ENCODE measurements around the gene CEBPZOS. TPM values are rescaled to one million over a fixed set of nuclear protein-coding genes. Genes with fewer than 3 reads are reported as not detected.
A peak's percentile ranks its signal among the peaks of the same experiment; 100 is the strongest.

Gene CEBPZOS
- total and polyA plus RNA-seq, 2 donors (not counting 1 experiment from before 2014, with no cell fraction given), result 16.8 to 50.0 TPM

DNA sequence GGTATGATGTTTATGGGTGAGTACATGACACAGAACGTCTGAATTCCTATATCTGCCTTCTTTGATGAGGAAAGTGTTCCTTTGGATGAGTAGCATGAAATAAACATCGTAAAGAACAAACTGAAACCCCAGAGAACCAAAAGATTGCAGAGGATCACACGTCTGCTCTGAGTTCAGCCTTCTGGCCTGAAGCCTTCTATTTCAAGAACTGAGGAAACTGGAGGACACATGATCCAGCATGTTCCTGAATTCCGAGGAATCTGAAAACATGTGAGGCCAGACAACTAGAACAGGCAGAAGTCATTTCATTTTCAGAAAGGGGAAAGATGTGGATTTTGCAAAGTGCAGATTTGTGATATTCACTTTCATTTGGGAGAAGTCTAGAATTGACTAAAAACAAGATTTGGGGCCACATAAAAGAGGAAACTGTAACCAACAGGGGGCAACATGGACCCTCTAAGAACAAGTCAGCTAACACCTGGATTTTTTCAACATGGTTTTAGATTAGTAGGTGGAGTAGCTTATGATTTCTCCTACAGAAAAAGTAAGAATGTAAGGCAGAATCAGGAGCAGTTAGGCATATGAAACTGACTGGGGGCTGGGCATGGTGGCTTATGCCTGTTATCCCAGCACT is 16.2 kb upstream of the CEBPZOS start:
- H3K4me2 ChIP-seq (ENCODE audit: extremely low read depth, insufficient read depth, low read length), result no peak overlapping the region
- no peak for DNase-seq (ENCODE audit: low read depth in 2 of 2)
- TF ChIP-seq, protein P1, sequence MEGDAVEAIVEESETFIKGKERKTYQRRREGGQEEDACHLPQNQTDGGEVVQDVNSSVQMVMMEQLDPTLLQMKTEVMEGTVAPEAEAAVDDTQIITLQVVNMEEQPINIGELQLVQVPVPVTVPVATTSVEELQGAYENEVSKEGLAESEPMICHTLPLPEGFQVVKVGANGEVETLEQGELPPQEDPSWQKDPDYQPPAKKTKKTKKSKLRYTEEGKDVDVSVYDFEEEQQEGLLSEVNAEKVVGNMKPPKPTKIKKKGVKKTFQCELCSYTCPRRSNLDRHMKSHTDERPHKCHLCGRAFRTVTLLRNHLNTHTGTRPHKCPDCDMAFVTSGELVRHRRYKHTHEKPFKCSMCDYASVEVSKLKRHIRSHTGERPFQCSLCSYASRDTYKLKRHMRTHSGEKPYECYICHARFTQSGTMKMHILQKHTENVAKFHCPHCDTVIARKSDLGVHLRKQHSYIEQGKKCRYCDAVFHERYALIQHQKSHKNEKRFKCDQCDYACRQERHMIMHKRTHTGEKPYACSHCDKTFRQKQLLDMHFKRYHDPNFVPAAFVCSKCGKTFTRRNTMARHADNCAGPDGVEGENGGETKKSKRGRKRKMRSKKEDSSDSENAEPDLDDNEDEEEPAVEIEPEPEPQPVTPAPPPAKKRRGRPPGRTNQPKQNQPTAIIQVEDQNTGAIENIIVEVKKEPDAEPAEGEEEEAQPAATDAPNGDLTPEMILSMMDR (conservative IDR thresholded peaks at IDR 0.05 in 1 of 2, IDR thresholded peaks at IDR 0.05 in 1 of 2; ENCODE audit: low read depth in 1 of 2, low read length in 2 of 2), result no peak
- no peak for TF ChIP-seq EZH2 (IDR thresholded peaks at IDR 0.05; ENCODE audit: low read length, missing control alignments)
- H3K79me2 ChIP-seq (ENCODE audit: control insufficient read depth, insufficient read depth, low read length), result no peaks in the 10 kb centered on the region
- H3K4me3 ChIP-seq (replicated peaks in 1 of 4; ENCODE audit: control extremely low read depth in 1 of 4, insufficient read depth in 1 of 4, low read depth in 3 of 4, low read length in 4 of 4), result no peak overlapping the region
- H3K9ac ChIP-seq (ENCODE audit: insufficient read depth, low read length), result no peak overlapping the region
- H3K36me3 ChIP-seq (ENCODE audit: control insufficient read depth, insufficient read depth, low read length), result no peaks in the 10 kb centered on the region
- no peak overlapping the region for H3K27ac ChIP-seq (ENCODE audit: insufficient read depth, low read length)
- no peaks in the 10 kb centered on the region for H3K9me3 ChIP-seq (ENCODE audit: control insufficient read depth, insufficient read depth, low read depth, low read length)
- H3K27me3 ChIP-seq (ENCODE audit: control insufficient read depth, insufficient read depth, low read length), result no peaks in the 10 kb centered on the region
- H2AFZ ChIP-seq (ENCODE audit: low read length), result no peak overlapping the region
- peaks cover 2% of the 10 kb centered on the region for H3K4me1 ChIP-seq (ENCODE audit: control insufficient read depth, extremely low read depth, insufficient read depth, low read length)
- no peaks in the 10 kb centered on the region for H4K20me1 ChIP-seq (ENCODE audit: control insufficient read depth, extremely low read depth, insufficient read depth, low read length)

DNA sequence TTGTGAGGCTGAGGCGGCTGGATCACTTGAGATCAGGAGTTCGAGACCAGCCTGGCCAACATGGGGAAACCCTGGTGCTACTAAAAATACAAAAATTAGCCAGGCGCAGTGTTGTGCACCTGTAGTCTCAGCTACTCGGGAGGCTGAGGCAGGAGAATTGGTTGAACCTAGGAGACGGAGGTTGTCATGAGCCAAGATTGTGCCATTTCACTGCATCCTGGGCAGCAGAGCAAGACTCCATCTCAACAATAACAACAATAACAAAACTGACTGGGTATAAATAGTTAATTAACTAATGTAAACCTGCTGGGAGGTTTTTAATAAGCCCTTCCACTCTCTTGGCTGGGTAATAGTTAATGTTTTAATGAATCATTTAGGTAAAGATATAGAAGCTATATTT is 15.7 kb upstream of the CEBPZOS start:
- no peak for DNase-seq (ENCODE audit: low read depth in 2 of 2)
- H3K4me1 ChIP-seq (ENCODE audit: control insufficient read depth, extremely low read depth, insufficient read depth, low read length), result peaks cover 2% of the 10 kb centered on the region
- no peak overlapping the region for H3K4me3 ChIP-seq (replicated peaks in 1 of 4; ENCODE audit: control extremely low read depth in 1 of 4, insufficient read depth in 1 of 4, low read depth in 3 of 4, low read length in 4 of 4)
- no peak for TF ChIP-seq EZH2 (IDR thresholded peaks at IDR 0.05; ENCODE audit: low read length, missing control alignments)
- TF ChIP-seq, protein P1 (conservative IDR thresholded peaks at IDR 0.05 in 1 of 2, IDR thresholded peaks at IDR 0.05 in 1 of 2; ENCODE audit: low read depth in 1 of 2, low read length in 2 of 2), result no peak
- H3K4me2 ChIP-seq (ENCODE audit: extremely low read depth, insufficient read depth, low read length), result no peak overlapping the region
- H3K79me2 ChIP-seq (ENCODE audit: control insufficient read depth, insufficient read depth, low read length), result no peaks in the 10 kb centered on the region
- H3K9me3 ChIP-seq (ENCODE audit: control insufficient read depth, insufficient read depth, low read depth, low read length), result no peaks in the 10 kb centered on the region
- no peaks in the 10 kb centered on the region for H3K36me3 ChIP-seq (ENCODE audit: control insufficient read depth, insufficient read depth, low read length)
- H3K27ac ChIP-seq (ENCODE audit: insufficient read depth, low read length), result no peak overlapping the region
- H3K9ac ChIP-seq (ENCODE audit: insufficient read depth, low read length), result no peak overlapping the region
- H4K20me1 ChIP-seq (ENCODE audit: control insufficient read depth, extremely low read depth, insufficient read depth, low read length), result no peaks in the 10 kb centered on the region
- H3K27me3 ChIP-seq (ENCODE audit: control insufficient read depth, insufficient read depth, low read length), result no peaks in the 10 kb centered on the region
- no peak overlapping the region for H2AFZ ChIP-seq (ENCODE audit: low read length)

DNA sequence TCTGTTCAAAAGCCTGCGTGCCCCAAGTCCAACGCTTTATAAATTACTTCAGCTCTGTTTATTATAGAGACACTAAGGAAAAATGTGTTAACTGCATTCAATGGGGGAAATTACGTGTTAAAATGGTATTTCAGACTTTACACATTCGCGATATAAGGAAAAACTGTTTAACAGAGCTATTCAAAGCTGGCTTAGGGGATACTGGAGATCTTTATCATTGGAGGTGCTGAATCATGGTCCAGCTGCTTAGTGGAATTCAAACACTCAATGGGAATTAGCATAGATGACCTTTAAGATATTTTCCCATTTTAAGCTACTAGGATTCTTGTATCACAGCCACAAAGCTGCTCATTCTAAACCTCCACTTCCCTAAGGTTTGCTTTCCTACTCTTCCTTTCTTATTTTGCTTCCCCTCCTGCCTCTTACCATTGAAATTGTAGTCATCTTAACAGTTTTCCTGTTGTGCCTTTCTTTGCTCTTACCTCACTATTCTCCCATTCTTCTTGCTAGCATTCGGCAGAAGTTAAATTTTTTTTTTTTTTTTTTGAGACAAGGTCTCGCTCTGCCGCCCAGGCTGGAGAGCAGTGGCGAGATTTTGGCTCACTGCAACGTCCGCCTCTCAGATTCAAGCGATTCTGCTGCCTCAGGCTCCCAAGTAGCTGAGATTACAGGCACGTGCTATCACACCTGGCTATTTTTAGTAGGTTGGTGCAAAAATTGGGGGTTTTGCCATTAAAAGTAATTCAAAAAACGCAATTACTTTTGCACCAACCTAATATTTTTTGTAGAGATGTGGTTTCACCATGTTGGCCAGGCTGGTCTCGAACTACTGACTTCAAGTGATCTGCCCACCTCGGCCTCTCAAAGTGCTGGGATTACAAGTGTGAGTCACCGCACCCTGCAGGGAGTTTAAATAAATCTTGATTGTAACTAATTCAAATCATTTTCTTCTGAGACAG is 14.3 kb upstream of the CEBPZOS start:
- Histone ChIP-seq H3K79me2 (ENCODE audit: control insufficient read depth, insufficient read depth, low read length) (no peaks in the 10 kb centered on the region), H3K27ac (ENCODE audit: insufficient read depth, low read length) (no peak overlapping the region), H3K4me1 (ENCODE audit: control insufficient read depth, extremely low read depth, insufficient read depth, low read length) (peaks cover 2% of the 10 kb centered on the region), H3K9me3 (ENCODE audit: control insufficient read depth, insufficient read depth, low read depth, low read length) (no peaks in the 10 kb centered on the region), H3K9ac (ENCODE audit: insufficient read depth, low read length) (no peak overlapping the region), H2AFZ (ENCODE audit: low read length) (no peak overlapping the region), H3K4me3 (replicated peaks in 1 of 4; ENCODE audit: control extremely low read depth in 1 of 4, insufficient read depth in 1 of 4, low read depth in 3 of 4, low read length in 4 of 4) (no peak overlapping the region), H3K36me3 (ENCODE audit: control insufficient read depth, insufficient read depth, low read length) (no peaks in the 10 kb centered on the region), H3K27me3 (ENCODE audit: control insufficient read depth, insufficient read depth, low read length) (no peaks in the 10 kb centered on the region), H3K4me2 (ENCODE audit: extremely low read depth, insufficient read depth, low read length) (peak overlapping the region; percentile 58), H4K20me1 (ENCODE audit: control insufficient read depth, extremely low read depth, insufficient read depth, low read length) (no peaks in the 10 kb centered on the region)
- DNase-seq (ENCODE audit: low read depth in 2 of 2), result peak; percentile 34 to 93
- TF ChIP-seq, protein P1 (conservative IDR thresholded peaks at IDR 0.05 in 1 of 2, IDR thresholded peaks at IDR 0.05 in 1 of 2; ENCODE audit: low read depth in 1 of 2, low read length in 2 of 2), result no peak
- TF ChIP-seq EZH2 (IDR thresholded peaks at IDR 0.05; ENCODE audit: low read length, missing control alignments), result no peak

Data from fibroblast of lung (primary cell).